Measurements from ENCODE around the gene GRAMD2B. TPM values are rescaled to one million over a fixed set of nuclear protein-coding genes. Genes with fewer than 3 reads are reported as not detected.
A peak's percentile ranks its signal among the peaks of the same experiment; 100 is the strongest.
"Not testable (repeated sequence)": the region's sequence is repeated elsewhere in the genome, so short reads cannot be mapped to it uniquely, and the experiment has no call there.

GRAMD2B gene
- total and polyA plus RNA-seq, 12 donors, result 4.0 to 80.9 (median 25.2) TPM

DNA sequence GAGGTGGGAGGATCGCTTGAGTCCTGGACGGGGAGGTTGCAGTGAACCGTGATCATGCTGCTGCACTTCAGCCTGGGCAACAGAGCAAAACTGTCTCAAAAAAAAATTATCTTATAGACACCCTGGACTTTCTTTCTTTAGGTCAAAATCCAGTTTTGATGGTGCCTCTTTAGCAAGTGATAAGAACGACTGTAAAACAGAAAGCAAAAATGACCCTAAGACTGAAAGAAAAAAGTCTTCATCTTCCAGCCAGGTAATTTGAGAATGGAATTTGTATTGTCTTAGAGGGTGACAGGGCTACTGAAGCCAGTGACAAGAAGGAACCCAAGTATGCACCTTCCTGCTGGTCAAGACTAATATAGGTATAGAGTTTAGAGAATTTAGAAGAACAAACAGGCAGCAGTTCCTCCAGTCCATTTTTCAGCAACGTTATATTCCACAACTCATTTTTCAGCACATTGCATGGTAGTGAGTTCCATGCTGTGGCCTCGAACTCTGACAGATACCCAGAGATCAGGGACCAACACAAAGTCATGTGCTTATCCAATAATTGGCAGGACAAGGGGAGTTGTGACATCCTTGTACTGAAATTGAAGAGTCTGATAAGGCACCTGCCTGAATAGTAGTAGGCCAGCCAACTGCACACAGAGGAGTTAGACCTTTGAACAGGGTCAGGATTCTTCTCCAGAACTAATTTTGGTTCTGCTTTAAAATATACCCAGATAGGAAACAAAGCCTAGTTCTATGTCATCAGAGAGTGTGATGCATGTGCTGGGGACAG is 46.5 kb downstream of the GRAMD2B start:
- intact Hi-C loops (cut with DNase I), result no loop called here
- WGBS, 4 donors, result 70 to 77% (median 75%) methylated on average over 6 of the region's 6 CpGs
- H3K4me3 ChIP-seq, result no peak overlapping the region
- peak overlapping the region in 2 of 5 donors; percentile 23 to 42 for H3K27ac ChIP-seq
- peaks cover 0 to 40% of the 10 kb centered on the region in 2 donors for H3K36me3 ChIP-seq (replicated peaks in 1 of 2)
- TF ChIP-seq POLR2A (IDR thresholded peaks at IDR 0.05), result no peak
- TF ChIP-seq, protein P1, sequence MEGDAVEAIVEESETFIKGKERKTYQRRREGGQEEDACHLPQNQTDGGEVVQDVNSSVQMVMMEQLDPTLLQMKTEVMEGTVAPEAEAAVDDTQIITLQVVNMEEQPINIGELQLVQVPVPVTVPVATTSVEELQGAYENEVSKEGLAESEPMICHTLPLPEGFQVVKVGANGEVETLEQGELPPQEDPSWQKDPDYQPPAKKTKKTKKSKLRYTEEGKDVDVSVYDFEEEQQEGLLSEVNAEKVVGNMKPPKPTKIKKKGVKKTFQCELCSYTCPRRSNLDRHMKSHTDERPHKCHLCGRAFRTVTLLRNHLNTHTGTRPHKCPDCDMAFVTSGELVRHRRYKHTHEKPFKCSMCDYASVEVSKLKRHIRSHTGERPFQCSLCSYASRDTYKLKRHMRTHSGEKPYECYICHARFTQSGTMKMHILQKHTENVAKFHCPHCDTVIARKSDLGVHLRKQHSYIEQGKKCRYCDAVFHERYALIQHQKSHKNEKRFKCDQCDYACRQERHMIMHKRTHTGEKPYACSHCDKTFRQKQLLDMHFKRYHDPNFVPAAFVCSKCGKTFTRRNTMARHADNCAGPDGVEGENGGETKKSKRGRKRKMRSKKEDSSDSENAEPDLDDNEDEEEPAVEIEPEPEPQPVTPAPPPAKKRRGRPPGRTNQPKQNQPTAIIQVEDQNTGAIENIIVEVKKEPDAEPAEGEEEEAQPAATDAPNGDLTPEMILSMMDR (IDR thresholded peaks at IDR 0.05), result no peak
- H3K27me3 ChIP-seq, result no peaks in the 10 kb centered on the region
- peaks cover 8 to 13% of the 10 kb centered on the region in 2 donors for H3K4me1 ChIP-seq (replicated peaks in 1 of 2)
- no peaks in the 10 kb centered on the region for H3K9me3 ChIP-seq (replicated peaks in 1 of 3)
- DNase-seq, result peak in 4 of 7 donors; percentile 37 to 64 (median 56)

DNA sequence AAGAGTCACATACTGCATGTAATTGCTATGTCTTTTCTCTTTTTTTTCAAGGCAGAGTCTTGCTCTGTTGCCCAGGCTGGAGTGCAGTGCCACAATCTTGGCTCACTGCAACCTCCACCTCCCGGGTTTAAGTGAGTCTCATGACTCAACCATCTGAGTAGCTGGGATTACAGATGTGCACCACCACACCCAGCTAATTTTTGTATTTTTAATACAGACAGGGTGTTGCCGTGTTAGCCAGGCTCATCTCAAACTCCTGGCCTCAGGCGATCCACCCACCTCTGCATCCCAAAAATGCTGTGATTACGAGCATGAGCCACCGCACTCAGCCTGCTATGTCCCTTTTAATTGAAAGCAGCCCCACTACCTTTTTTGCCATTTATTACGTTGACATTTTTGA is 47.3 kb downstream of the GRAMD2B start:
- WGBS, 4 donors, result 88 to 93% (median 90%) methylated on average over 6 of the region's 6 CpGs

DNA sequence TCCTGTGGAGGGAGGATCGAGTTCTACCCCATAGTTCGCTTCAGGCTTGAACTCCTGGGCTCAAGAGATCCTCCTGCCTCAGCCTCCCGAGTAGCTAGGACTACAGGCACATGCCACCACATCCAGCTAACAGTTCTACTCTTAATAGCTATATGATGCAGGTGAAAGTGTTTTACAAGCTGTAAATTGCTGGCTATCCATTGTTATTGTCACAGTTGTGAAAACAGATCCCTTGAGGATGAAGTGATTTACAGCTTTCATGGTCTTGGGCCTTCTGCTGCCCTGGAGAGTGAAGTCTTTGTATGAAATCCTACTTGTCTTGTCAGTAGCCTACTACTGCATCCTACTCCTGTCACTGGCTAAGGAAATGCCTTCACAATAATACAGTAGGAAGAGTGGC is 48.0 kb downstream of the GRAMD2B start:
- Histone ChIP-seq H3K27me3 (no peaks in the 10 kb centered on the region), H3K4me3 (no peak overlapping the region), H3K36me3 (replicated peaks in 1 of 2) (peaks cover 0 to 45% of the 10 kb centered on the region in 2 donors), H3K9me3 (replicated peaks in 1 of 3) (no peaks in the 10 kb centered on the region), H3K27ac (peak overlapping the region in 1 of 5 donors; percentile 45), H3K4me1 (replicated peaks in 1 of 2) (peaks cover 8 to 13% of the 10 kb centered on the region in 2 donors)
- WGBS, 4 donors, result 63 to 100% (median 71%) methylated on average over 3 of the region's 3 CpGs
- TF ChIP-seq, protein P1 (IDR thresholded peaks at IDR 0.05), result no peak
- TF ChIP-seq POLR2A (IDR thresholded peaks at IDR 0.05), result no peak
- intact Hi-C loops (cut with DNase I), result no loop called here
- no peak for DNase-seq

More for the DNA sequence above, 47.3 kb downstream of the GRAMD2B start:
- Histone ChIP-seq H3K36me3 (replicated peaks in 1 of 2) (peaks cover 0 to 40% of the 10 kb centered on the region in 2 donors), H3K4me1 (replicated peaks in 1 of 2) (peaks cover 8 to 13% of the 10 kb centered on the region in 2 donors)
- intact Hi-C loops (cut with DNase I); DNase-seq; H3K4me3 ChIP-seq; H3K9me3 ChIP-seq (replicated peaks in 1 of 3); H3K27me3 ChIP-seq; H3K27ac ChIP-seq: not testable (repeated sequence)

DNA sequence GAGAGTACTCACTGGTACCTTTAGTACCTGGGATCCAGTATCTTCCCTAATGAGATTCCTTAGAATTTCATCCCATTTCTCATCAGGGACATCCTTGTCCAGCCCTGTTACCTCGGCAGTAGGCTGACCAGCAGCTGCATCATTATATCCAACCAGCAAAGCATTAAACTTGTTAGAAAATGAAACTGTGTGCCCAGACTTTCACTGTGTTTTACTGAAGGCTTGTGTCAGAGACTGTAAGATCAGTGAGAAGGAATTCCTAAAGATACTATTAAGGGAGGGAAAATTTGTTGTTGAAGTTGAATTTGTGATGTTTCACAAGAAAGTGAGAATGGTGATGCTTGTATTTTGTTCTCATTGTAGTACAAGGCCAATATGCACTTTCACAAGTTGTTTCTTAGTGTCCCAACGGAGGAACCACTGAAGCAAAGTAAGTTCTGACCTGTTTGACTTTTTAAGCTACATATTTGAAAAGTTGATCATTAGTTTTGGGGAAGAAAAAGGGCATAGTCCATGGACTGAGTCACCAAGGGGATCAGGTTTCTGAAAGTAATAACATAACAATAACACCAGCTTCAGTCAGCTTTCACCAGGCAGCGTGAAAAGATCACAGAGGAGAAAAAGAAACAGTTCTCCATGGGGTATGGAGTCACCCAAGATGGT is 48.8 kb downstream of the GRAMD2B start:
- H3K36me3 ChIP-seq (replicated peaks in 1 of 2), result peaks cover 0 to 40% of the 10 kb centered on the region in 2 donors
- H3K27me3 ChIP-seq, result no peaks in the 10 kb centered on the region
- no peak for TF ChIP-seq POLR2A (IDR thresholded peaks at IDR 0.05)
- TF ChIP-seq, protein P1 (IDR thresholded peaks at IDR 0.05), result no peak
- WGBS, 4 donors, result 84 to 94% (median 89%) methylated on average over 3 of the region's 3 CpGs
- H3K4me1 ChIP-seq (replicated peaks in 1 of 2), result peaks cover 9 to 17% of the 10 kb centered on the region in 2 donors
- H3K4me3 ChIP-seq, result no peak overlapping the region
- no peaks in the 10 kb centered on the region for H3K9me3 ChIP-seq (replicated peaks in 1 of 3)
- no peak for DNase-seq
- intact Hi-C loops (cut with DNase I), result no loop called here
- peak overlapping the region in 1 of 5 donors; percentile 45 for H3K27ac ChIP-seq
